Measurements from ENCODE around the gene SLC37A2. TPM values are rescaled to one million over a fixed set of nuclear protein-coding genes. Genes with fewer than 3 reads are reported as not detected.

SLC37A2 gene
- total and polyA plus RNA-seq, 2 of the 13 experiments (the other 11 are each of a cell fraction or from before 2014, with no cell fraction given), result 4.6 to 7.1 TPM

DNA sequence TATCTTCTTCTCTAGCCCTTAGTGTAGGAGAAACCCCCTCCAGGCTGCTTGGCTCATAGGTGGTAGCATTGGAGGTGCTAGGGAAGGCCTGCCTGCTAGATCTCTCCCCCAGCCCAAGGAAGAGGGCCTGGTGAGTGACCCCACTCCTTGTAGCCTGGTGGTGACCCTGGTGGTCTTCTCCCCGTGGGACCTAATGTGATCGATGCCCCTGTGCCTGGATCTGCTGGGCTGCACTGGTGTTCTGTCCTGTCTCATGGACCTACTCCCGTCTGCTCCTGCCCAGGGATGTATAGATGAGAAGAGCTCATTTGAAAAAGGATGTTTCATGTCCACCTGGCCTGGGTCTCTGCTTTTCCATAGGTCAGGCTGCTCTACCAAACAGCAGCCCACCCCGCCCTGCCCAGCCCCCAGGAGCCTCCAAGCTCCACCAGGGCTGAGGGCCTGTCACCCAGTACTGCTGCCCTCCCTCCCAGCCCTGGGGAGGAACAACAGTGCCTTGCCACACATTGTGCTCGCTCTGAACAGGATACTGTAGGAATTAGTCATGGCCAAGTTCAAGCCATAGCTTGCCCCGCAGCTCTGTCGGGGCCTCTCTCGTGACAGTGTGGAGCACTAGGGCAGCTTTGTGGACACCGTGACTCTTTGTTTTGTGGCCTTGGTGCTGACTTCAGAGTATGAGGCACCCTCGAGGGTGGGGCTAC, 19.7 kb downstream of the SLC37A2 start (continued):
- TF ChIP-seq STAT6 (CRISPR knock-in tag; IDR thresholded peaks at IDR 0.05; ENCODE audit: borderline replicate concordance), result no peak
- TF ChIP-seq, protein P1, sequence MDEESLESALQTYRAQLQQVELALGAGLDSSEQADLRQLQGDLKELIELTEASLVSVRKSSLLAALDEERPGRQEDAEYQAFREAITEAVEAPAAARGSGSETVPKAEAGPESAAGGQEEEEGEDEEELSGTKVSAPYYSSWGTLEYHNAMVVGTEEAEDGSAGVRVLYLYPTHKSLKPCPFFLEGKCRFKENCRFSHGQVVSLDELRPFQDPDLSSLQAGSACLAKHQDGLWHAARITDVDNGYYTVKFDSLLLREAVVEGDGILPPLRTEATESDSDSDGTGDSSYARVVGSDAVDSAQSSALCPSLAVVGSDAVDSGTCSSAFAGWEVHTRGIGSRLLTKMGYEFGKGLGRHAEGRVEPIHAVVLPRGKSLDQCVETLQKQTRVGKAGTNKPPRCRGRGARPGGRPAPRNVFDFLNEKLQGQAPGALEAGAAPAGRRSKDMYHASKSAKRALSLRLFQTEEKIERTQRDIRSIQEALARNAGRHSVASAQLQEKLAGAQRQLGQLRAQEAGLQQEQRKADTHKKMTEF (CRISPR knock-in tag; IDR thresholded peaks at IDR 0.05), result no peak
- TF ChIP-seq ZBTB42 (CRISPR knock-in tag; IDR thresholded peaks at IDR 0.05), result no peak
- no peak for TF ChIP-seq RAD51 (IDR thresholded peaks at IDR 0.05; ENCODE audit: borderline replicate concordance)
- no peak for TF ChIP-seq NFYC (CRISPR knock-in tag; IDR thresholded peaks at IDR 0.05)
- TF ChIP-seq, protein P2, sequence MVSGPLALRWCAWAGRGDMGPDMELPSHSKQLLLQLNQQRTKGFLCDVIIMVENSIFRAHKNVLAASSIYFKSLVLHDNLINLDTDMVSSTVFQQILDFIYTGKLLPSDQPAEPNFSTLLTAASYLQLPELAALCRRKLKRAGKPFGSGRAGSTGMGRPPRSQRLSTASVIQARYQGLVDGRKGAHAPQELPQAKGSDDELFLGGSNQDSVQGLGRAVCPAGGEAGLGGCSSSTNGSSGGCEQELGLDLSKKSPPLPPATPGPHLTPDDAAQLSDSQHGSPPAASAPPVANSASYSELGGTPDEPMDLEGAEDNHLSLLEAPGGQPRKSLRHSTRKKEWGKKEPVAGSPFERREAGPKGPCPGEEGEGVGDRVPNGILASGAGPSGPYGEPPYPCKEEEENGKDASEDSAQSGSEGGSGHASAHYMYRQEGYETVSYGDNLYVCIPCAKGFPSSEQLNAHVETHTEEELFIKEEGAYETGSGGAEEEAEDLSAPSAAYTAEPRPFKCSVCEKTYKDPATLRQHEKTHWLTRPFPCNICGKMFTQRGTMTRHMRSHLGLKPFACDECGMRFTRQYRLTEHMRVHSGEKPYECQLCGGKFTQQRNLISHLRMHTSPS (CRISPR knock-in tag; IDR thresholded peaks at IDR 0.05; ENCODE audit: low read depth), result no peak
- no peak for TF ChIP-seq ZNF326 (CRISPR knock-in tag; IDR thresholded peaks at IDR 0.05; ENCODE audit: borderline replicate concordance)
- no peak for TF ChIP-seq ZNF44 (CRISPR knock-in tag; IDR thresholded peaks at IDR 0.05)
- TF ChIP-seq IKZF4 (CRISPR knock-in tag; IDR thresholded peaks at IDR 0.05; ENCODE audit: borderline replicate concordance, low read depth, not compliant biosample characterization), result no peak
- TF ChIP-seq PHF8 (CRISPR knock-in tag; IDR thresholded peaks at IDR 0.05), result no peak
- TF ChIP-seq SALL2 (CRISPR knock-in tag; IDR thresholded peaks at IDR 0.05), result no peak
- peak; percentile 26; the same call in 1 of the 2 replicates for TF ChIP-seq RARA (CRISPR knock-in tag; IDR thresholded peaks at IDR 0.05)
- TF ChIP-seq ZNF687 (CRISPR knock-in tag; IDR thresholded peaks at IDR 0.05), result peak; percentile 16; the same call in 1 of the 2 replicates
- TF ChIP-seq, protein P3, sequence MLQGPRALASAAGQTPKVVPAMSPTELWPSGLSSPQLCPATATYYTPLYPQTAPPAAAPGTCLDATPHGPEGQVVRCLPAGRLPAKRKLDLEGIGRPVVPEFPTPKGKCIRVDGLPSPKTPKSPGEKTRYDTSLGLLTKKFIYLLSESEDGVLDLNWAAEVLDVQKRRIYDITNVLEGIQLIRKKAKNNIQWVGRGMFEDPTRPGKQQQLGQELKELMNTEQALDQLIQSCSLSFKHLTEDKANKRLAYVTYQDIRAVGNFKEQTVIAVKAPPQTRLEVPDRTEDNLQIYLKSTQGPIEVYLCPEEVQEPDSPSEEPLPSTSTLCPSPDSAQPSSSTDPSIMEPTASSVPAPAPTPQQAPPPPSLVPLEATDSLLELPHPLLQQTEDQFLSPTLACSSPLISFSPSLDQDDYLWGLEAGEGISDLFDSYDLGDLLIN (CRISPR knock-in tag; IDR thresholded peaks at IDR 0.05; ENCODE audit: borderline replicate concordance), result no peak
- no peak for TF ChIP-seq ZNF546 (CRISPR knock-in tag; conservative IDR thresholded peaks at IDR 0.05)
- no peak for TF ChIP-seq TIGD3 (CRISPR knock-in tag; IDR thresholded peaks at IDR 0.05; ENCODE audit: borderline replicate concordance)
